A673 (cell line): ENCODE results near the gene LGALS3. TPM values are rescaled to one million over a fixed set of nuclear protein-coding genes. Genes with fewer than 3 reads are reported as not detected.

Experiments used
- BruUV-seq: library from RNA; stranded (reverse); fragments of 400-500 nt; replicated peaks from 2 replicates; lab custom pipeline; 2021; lab: Mats Ljungman, UMichigan
- CTCF ChIA-PET: fragments of 300-600 bp; sonication (Branson Sonifier 250); formaldehyde crosslinking; loops from one replicate; lab custom pipeline; 2022; ENCODE audit warnings: antibody characterized with exemption; lab: Charles Lee
- POLR2A ChIA-PET: fragments of 300-600 bp; sonication (Branson Sonifier 250); formaldehyde crosslinking; loops from one replicate; lab custom pipeline; 2022; ENCODE audit warnings: antibody characterized with exemption; ENCODE audit not compliant: low non-redundant PET; lab: Charles Lee
- DNase-seq: peaks from one replicate; pipeline ENCODE4 v3.0.0-alpha.2; 2015; ENCODE audit warnings: low spot score
- H3K27ac ChIP-seq: fragments of 200-600 bp; sonication (generic); 2 replicates; pipeline ENCODE4 v1.5.1; 2016; ENCODE audit warnings: mixed run types, low read depth, mild to moderate bottlenecking, mixed read lengths, antibody characterized with exemption, low read length; ENCODE audit not compliant: poor library complexity, severe bottlenecking
- H3K27me3 ChIP-seq: fragments of 200-600 bp; sonication (generic); replicated peaks from 2 replicates; pipeline ENCODE4 v1.6.1; 2017; ENCODE audit warnings: mixed run types, low read depth, mild to moderate bottlenecking, mixed read lengths, antibody characterized with exemption, low read length; ENCODE audit not compliant: insufficient read depth, poor library complexity
- H3K36me3 ChIP-seq: fragments of 200-600 bp; sonication (generic); 2 replicates; pipeline ENCODE4 v1.6.1; 2016; ENCODE audit warnings: mixed run types, mild to moderate bottlenecking, mixed read lengths, antibody characterized with exemption, low read length; ENCODE audit not compliant: insufficient read depth, poor library complexity, severe bottlenecking
- H3K4me1 ChIP-seq: fragments of 200-600 bp; sonication (generic); 2 replicates; pipeline ENCODE4 v1.6.1; 2017; ENCODE audit warnings: mixed run types, mild to moderate bottlenecking, mixed read lengths, antibody characterized with exemption, low read length; ENCODE audit not compliant: insufficient read depth, poor library complexity, severe bottlenecking
- H3K4me3 ChIP-seq: fragments of 200-600 bp; sonication (generic); 2 replicates; pipeline ENCODE4 v1.5.1; 2016; ENCODE audit warnings: low read depth, mixed run types, mild to moderate bottlenecking, mixed read lengths, low read length; ENCODE audit not compliant: poor library complexity, severe bottlenecking
- H3K9me3 ChIP-seq: fragments of 200-600 bp; sonication (generic); 2 replicates; pipeline ENCODE4 v1.6.1; 2016; ENCODE audit warnings: mixed run types, low read depth, mild to moderate bottlenecking, mixed read lengths, antibody characterized with exemption, low read length; ENCODE audit not compliant: poor library complexity, severe bottlenecking
- EZH2 ChIP-seq: fragments of 200-600 bp; sonication (generic); IDR thresholded peaks from 2 replicates; pipeline ENCODE4 v1.6.1; 2017; ENCODE audit warnings: borderline replicate concordance, low read depth, mild to moderate bottlenecking, mixed read lengths, antibody characterized with exemption, low read length; ENCODE audit not compliant: poor library complexity, severe bottlenecking
- intact Hi-C: fragments of 100-400 bp; cut with micrococcal nuclease; formaldehyde crosslinking; loops from one replicate; pipeline ENCODE4 v1.10.0; 2022; ENCODE audit not compliant: unreplicated experiment
- total RNA-seq: library from RNA; stranded (reverse); gene quantifications from 2 replicates; pipeline ENCODE4 v1.2.3, GENCODE V29; 2021
- TF ChIP-seq, protein P1 (sequence below): fragments of 300-800, 200-600 bp; sonication (generic); conservative IDR thresholded peaks from 2 replicates; pipeline ENCODE4 v1.5.1; 2017; ENCODE audit warnings: low read depth, mild to moderate bottlenecking, antibody characterized with exemption, low read length, moderate library complexity, mixed read lengths

LGALS3 gene
- total RNA-seq, 1 experiment from 2014 or later: 11.0 TPM

DNA sequence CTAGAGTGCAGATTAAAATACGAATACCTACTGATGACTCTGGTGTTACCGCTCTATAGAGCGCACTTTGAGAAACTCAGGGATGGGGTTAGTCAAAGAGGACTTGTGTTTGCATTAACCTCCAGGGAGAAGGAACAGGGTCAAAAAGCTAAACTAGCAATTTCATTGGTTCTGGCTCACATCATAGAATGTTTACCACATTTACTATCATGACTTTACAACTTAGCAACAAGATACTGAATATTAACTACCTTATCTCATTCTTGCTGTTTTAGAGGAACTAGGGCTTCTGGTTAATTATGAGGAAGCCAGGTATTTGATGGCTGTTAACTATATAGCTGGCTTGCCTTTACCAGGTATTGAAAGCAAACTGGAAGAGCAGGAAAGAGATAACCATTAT lies 12.8 kb downstream of the LGALS3 start:
- Histone ChIP-seq H3K27me3 (no peaks in the 10 kb centered on the region), H3K27ac (no peak overlapping the region), H3K4me1 (no peaks in the 10 kb centered on the region), H3K4me3 (no peak overlapping the region), H3K36me3 (peaks cover 33% of the 10 kb centered on the region), H3K9me3 (no peaks in the 10 kb centered on the region)
- CTCF ChIA-PET: no interaction called here
- intact Hi-C loops: no loop called here
- POLR2A ChIA-PET: no interaction called here
- no peak for DNase-seq
- TF ChIP-seq, protein P1, sequence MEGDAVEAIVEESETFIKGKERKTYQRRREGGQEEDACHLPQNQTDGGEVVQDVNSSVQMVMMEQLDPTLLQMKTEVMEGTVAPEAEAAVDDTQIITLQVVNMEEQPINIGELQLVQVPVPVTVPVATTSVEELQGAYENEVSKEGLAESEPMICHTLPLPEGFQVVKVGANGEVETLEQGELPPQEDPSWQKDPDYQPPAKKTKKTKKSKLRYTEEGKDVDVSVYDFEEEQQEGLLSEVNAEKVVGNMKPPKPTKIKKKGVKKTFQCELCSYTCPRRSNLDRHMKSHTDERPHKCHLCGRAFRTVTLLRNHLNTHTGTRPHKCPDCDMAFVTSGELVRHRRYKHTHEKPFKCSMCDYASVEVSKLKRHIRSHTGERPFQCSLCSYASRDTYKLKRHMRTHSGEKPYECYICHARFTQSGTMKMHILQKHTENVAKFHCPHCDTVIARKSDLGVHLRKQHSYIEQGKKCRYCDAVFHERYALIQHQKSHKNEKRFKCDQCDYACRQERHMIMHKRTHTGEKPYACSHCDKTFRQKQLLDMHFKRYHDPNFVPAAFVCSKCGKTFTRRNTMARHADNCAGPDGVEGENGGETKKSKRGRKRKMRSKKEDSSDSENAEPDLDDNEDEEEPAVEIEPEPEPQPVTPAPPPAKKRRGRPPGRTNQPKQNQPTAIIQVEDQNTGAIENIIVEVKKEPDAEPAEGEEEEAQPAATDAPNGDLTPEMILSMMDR: no peak
- TF ChIP-seq EZH2: no peak
- no TSS peak for BruUV-seq

DNA sequence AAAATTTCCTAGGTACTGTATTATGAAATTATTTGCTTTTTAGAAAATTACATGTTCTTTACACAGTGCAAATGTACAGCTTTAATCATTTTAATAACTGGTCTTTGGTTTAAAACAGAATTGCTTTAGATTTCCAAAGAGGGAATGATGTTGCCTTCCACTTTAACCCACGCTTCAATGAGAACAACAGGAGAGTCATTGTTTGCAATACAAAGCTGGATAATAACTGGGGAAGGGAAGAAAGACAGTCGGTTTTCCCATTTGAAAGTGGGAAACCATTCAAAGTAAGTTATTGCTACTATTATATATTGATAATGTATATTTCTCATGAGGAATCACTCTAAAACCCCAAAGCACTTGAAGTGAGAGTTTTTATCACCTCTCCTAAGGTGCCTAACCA lies 13.4 kb downstream of the LGALS3 start:
- H3K27me3 ChIP-seq: no peaks in the 10 kb centered on the region
- no peak for TF ChIP-seq EZH2
- TF ChIP-seq, protein P1: no peak
- no peak for DNase-seq
- H3K27ac ChIP-seq: no peak overlapping the region
- peaks cover 39% of the 10 kb centered on the region for H3K36me3 ChIP-seq
- POLR2A ChIA-PET: no interaction called here
- no peaks in the 10 kb centered on the region for H3K9me3 ChIP-seq
- intact Hi-C loops: no loop called here
- BruUV-seq: no TSS peak
- H3K4me1 ChIP-seq: no peaks in the 10 kb centered on the region
- H3K4me3 ChIP-seq: no peak overlapping the region
- CTCF ChIA-PET: no interaction called here

DNA sequence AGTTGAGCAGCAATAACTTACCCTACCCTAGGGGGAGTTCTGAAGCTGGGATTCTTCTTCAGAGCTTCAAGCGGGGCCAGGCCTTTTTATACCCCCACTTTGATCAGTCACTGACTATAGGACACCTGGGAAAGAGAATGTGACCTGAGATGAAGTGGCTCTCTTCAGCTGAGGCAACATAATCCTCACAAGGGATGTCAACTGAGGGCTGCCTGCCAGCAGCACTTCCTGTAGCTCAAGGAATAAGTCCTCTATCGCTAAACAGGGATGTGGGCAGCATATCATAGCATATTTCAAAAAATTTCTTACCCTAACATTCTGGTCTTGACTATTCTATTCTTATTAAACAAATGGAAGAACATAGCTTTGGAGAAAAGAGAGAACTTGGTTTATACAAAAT lies 17.4 kb downstream of the LGALS3 start:
- intact Hi-C loops: no loop called here
- no peaks in the 10 kb centered on the region for H3K9me3 ChIP-seq
- no peak for TF ChIP-seq EZH2
- TF ChIP-seq, protein P1: no peak
- no peaks in the 10 kb centered on the region for H3K27me3 ChIP-seq
- peaks cover 74% of the 10 kb centered on the region for H3K36me3 ChIP-seq
- H3K27ac ChIP-seq: no peak overlapping the region
- H3K4me3 ChIP-seq: no peak overlapping the region
- no peaks in the 10 kb centered on the region for H3K4me1 ChIP-seq
- ChIA-PET POLR2A (no interaction called here), CTCF (no interaction called here)
- no TSS peak for BruUV-seq
- no peak for DNase-seq
